Ecto neural progenitor cell (in vitro differentiated cells): ENCODE data around the gene GTPBP10.

Experiments
- DNase-seq: peaks from one replicate; pipeline ENCODE4 v3.0.0-alpha.2; 2018; ENCODE audit warnings: low spot score

GTPBP10 gene

DNA sequence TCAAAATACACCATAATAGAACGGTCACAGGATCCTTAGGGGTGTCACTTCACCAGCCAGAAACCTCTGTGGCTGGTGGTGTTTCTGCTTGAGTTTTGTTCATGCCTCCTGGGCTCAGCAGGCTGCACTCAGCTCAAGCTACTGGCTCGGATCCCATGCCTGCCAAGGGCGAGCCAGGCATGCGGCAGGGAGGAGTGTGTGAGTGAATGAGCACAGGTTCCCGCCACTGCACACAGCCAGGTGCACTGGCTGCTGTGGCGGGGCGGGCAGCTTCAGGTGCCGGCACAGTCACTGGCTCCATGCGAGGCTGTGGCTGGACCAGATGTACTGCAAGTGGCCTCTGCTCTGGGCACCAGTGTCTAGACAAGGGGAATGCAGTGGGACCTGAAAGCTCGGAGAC, 86.2 kb downstream of the GTPBP10 start:
- DNase-seq: no peak

DNA sequence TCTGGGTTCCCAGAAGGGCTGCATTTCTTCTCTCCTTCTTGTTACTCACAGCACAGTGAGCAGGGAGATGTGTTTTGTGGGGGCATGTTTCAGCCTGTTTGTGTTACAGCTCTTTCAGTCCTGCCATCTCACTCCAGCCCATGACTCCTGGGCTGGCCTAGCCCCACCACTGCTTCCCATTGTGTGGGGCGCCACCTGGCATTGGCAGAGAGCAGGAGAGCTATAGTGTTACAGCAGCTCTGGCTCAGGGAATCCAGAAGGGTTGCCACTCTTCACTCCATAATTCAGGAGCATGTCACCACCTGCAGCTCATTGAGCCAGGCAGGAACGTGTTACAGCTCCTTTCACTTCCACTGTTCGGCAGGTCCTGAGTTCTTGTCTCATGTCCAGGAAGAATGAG, 86.7 kb downstream of the GTPBP10 start:
- DNase-seq: no peak
